Psoas muscle (tissue), 8 donors: ENCODE results near the gene SPRYD4. TPM values are rescaled to one million over a fixed set of nuclear protein-coding genes. Genes with fewer than 3 reads are reported as not detected.
"Not testable (repeated sequence)": the region's sequence is repeated elsewhere in the genome, so short reads cannot be mapped to it uniquely, and the experiment has no call there.

Experiments
- ATAC-seq, 4 donors: fragments of 200-7000 bp; cut with Tn5 transposase; one replicate each; pipeline ENCODE4 v1.9.1; 2020; ENCODE audit warnings: moderate library complexity in 3 of 4, mild to moderate bottlenecking in 2 of 4
- DNase-seq, 2 donors: peaks; one replicate each; pipeline ENCODE4 v3.0.0-alpha.2; 2020
- H3K27ac ChIP-seq: fragments of 200-600 bp; one replicate; pipeline ENCODE4 v1.8.0; 2022
- H3K27me3 ChIP-seq, 3 donors: fragments of 200-600 bp in 1 of 3; one replicate each; pipeline versions ENCODE4 v1.6.1 to v1.8.0; 2013 to 2022; ENCODE audit warnings: low read length in 2 of 3, mild to moderate bottlenecking in 2 of 3, moderate library complexity in 1 of 3; ENCODE audit not compliant: insufficient read depth in 3 of 3
- H3K36me3 ChIP-seq, 2 donors: fragments of 200-600 bp in 1 of 2; one replicate each; pipeline versions ENCODE4 v1.6.1 to v1.8.0; 2013 to 2022; ENCODE audit warnings: low read depth in 1 of 2, mild to moderate bottlenecking in 1 of 2, moderate library complexity in 1 of 2; ENCODE audit not compliant: insufficient read depth in 1 of 2
- H3K4me1 ChIP-seq: fragments of 200-600 bp; one replicate; pipeline ENCODE4 v1.8.0; 2022
- H3K4me3 ChIP-seq: fragments of 200-600 bp; one replicate; pipeline ENCODE4 v1.8.0; 2022; ENCODE audit warnings: mild to moderate bottlenecking
- H3K9me3 ChIP-seq: fragments of 200-600 bp; one replicate; pipeline ENCODE4 v1.8.0; 2022
- CTCF ChIP-seq: fragments of 200-600 bp; IDR thresholded peaks from one replicate; pipeline ENCODE4 v1.8.0; 2022; ENCODE audit warnings: antibody characterized with exemption
- WGBS, 3 donors: extraction: QIAGEN DNeasy Blood & Tissue Kit; methylation state at CpG; one replicate each; pipeline versions ENCODE4 v1.1.6 to v1.1.7; 2013; 5-methylcytosine and 5-hydroxymethylcytosine counted together
- intact Hi-C, 2 donors: fragments of 100-400 bp; cut with DNase I; formaldehyde crosslinking; loops; one replicate each; pipeline versions ENCODE4 v1.11.0 to v1.14.2; 2022
- polyA plus RNA-seq, 3 donors: library from polyadenylated mRNA; stranded (reverse); fragments of 200-250 nt; gene quantifications; one replicate each; pipeline ENCODE4 v1.2.3, GENCODE V29; 2013
- total RNA-seq, 4 donors: library from RNA; stranded (reverse); fragmentation: NEBNext Ultra II Directional in 2 of 4; extraction: Animal tissue kit (Norgen Biotek cat#: 25700) in 2 of 4; gene quantifications; one replicate each; pipeline versions ENCODE4 v1.2.1 to v1.2.4, GENCODE V29; 2021 to 2023
- donor health status: healthy with polysubstance abuse.
- donor health status: DM: no; HTN: no; CAD: no; lungs with moderate emphysema.
- donor health status: Bipolar disorder and iron deficiency.
- donor health status: healthy.
- donor health status: DM: yes; HTN: yes; CAD: no.
- donor health status: DM: no; HTN: no; CAD: no.
- donor health status: DM: no; HTN: no; CAD: no.
- donor health status: DM: yes; HTN: yes; CAD: no.

SPRYD4 gene
- total and polyA plus RNA-seq, 7 donors, result 1.7 to 4.6 (median 3.5) TPM

- peaks cover 0 to 26% of the 10 kb centered on the region in 2 donors for H3K36me3 ChIP-seq
Observed at GRCh38 chr12:56431288-56431687, 37.1 kb upstream of the SPRYD4 start.

GRCh38 chr12:56431850-56432249, 36.5 kb upstream of the SPRYD4 start:
- no peak for TF ChIP-seq CTCF
- H3K27ac ChIP-seq, result no peak overlapping the region
- DNase-seq (no peak), ATAC-seq (no peak)
- peaks cover 0 to 26% of the 10 kb centered on the region in 2 donors for H3K36me3 ChIP-seq
- H3K27me3 ChIP-seq, result no peaks in the 10 kb centered on the region
- WGBS, 3 donors, result 97 to 99% (median 98%) methylated on average over 3 of the region's 3 CpGs
- no peak overlapping the region for H3K4me3 ChIP-seq
- H3K9me3 ChIP-seq, result no peaks in the 10 kb centered on the region
- H3K4me1 ChIP-seq, result no peaks in the 10 kb centered on the region
- intact Hi-C loops, result no loop called here

More at GRCh38 chr12:56431288-56431687, 37.1 kb upstream of the SPRYD4 start:
- Histone ChIP-seq H3K4me1 (no peaks in the 10 kb centered on the region), H3K9me3 (no peaks in the 10 kb centered on the region), H3K27ac (no peak overlapping the region), H3K27me3 (no peaks in the 10 kb centered on the region), H3K4me3 (no peak overlapping the region)
- no peak for TF ChIP-seq CTCF
- WGBS, 3 donors, result 96 to 98% (median 97%) methylated on average over 11 of the region's 11 CpGs
- DNase-seq (no peak), ATAC-seq (no peak)
- intact Hi-C loops, result no loop called here

GRCh38 chr12:56434828-56435227, 33.5 kb upstream of the SPRYD4 start:
- Histone ChIP-seq H3K9me3 (no peaks in the 10 kb centered on the region), H3K4me3 (no peak overlapping the region), H3K27me3 (no peaks in the 10 kb centered on the region), H3K36me3 (peaks cover 0 to 18% of the 10 kb centered on the region in 2 donors), H3K4me1 (no peaks in the 10 kb centered on the region), H3K27ac (no peak overlapping the region)
- ATAC-seq (no peak), DNase-seq (no peak)
- no peak for TF ChIP-seq CTCF
- intact Hi-C loops, result no loop called here
- WGBS, 3 donors, result 92 to 96% (median 95%) methylated on average over 6 of the region's 6 CpGs

- intact Hi-C loops, result no loop called here
- 91% methylated on average over 11 of the region's 11 CpGs for WGBS, 3 donors
Observed at GRCh38 chr12:56437430-56438176, 30.8 kb upstream of the SPRYD4 start.

GRCh38 chr12:56443208-56443607, 25.2 kb upstream of the SPRYD4 start:
- DNase-seq, H3K27ac ChIP-seq, intact Hi-C loops, H3K36me3 ChIP-seq, H3K4me1 ChIP-seq, ATAC-seq, H3K9me3 ChIP-seq, H3K27me3 ChIP-seq, H3K4me3 ChIP-seq: not testable (repeated sequence)
- 64 to 87% (median 86%) methylated on average over 2 of the region's 2 CpGs for WGBS, 3 donors

More at GRCh38 chr12:56437430-56438176, 30.8 kb upstream of the SPRYD4 start:
- DNase-seq (no peak), ATAC-seq (no peak)
- Histone ChIP-seq H3K4me1 (no peaks in the 10 kb centered on the region), H3K27me3 (no peaks in the 10 kb centered on the region), H3K4me3 (no peak overlapping the region), H3K9me3 (no peaks in the 10 kb centered on the region), H3K27ac (no peak overlapping the region), H3K36me3 (peaks cover 0 to 8% of the 10 kb centered on the region in 2 donors)
- TF ChIP-seq CTCF, result no peak
